Activated T-cell treated with anti-CD3 and anti-CD28 coated beads for 1 hour (primary cell): ENCODE measurements around the gene OR5P2.
"Not testable (repeated sequence)": the region's sequence is repeated elsewhere in the genome, so short reads cannot be mapped to it uniquely, and the experiment has no call there.

Source experiments
- DNase-seq: peaks from one replicate; pipeline ENCODE4 v3.0.0-alpha.2; 2020; ENCODE audit warnings: low read depth

Gene OR5P2

GRCh38 chr11:7796842-7797241 lies at the start of gene OR5P2:
TSS of gene OR5P2 (minus strand) at chr11:7796942. CDS start at chr11:7796942, 0 bp downstream.
- DNase-seq = no peak

GRCh38 chr11:7846003-7846402 lies 49.3 kb upstream of the OR5P2 start:
- no peak for DNase-seq

- DNase-seq = no peak
These were observed 48.2 kb upstream of the OR5P2 start for GRCh38 chr11:7844986-7845385.

GRCh38 chr11:7844521-7844920 lies 47.8 kb upstream of the OR5P2 start:
- no peak for DNase-seq

- DNase-seq = no peak
These were observed 43.8 kb upstream of the OR5P2 start for GRCh38 chr11:7840578-7840977.

GRCh38 chr11:7833527-7833926 lies 36.8 kb upstream of the OR5P2 start:
- no peak for DNase-seq

- no peak for DNase-seq
These were observed 34.0 kb upstream of the OR5P2 start, which contains the start of gene OR5P3 for GRCh38 chr11:7830740-7831139. TSS of gene OR5P3 (minus strand) at chr11:7830840.

GRCh38 chr11:7826324-7826723 lies 29.6 kb upstream of the OR5P2 start:
- DNase-seq = no peak

GRCh38 chr11:7820417-7820816 lies 23.7 kb upstream of the OR5P2 start:
- not testable (repeated sequence) for DNase-seq

GRCh38 chr11:7814897-7815296 lies 18.2 kb upstream of the OR5P2 start:
- not testable (repeated sequence) for DNase-seq

GRCh38 chr11:7810301-7810700 lies 13.6 kb upstream of the OR5P2 start:
- not testable (repeated sequence) for DNase-seq

- DNase-seq = no peak
These were observed 3.5 kb downstream of the OR5P2 start for GRCh38 chr11:7793233-7793632.

- DNase-seq = no peak
These were observed 9.5 kb downstream of the OR5P2 start for GRCh38 chr11:7787239-7787638.

- DNase-seq = no peak
These were observed 21.1 kb downstream of the OR5P2 start for GRCh38 chr11:7775689-7776088.

- not testable (repeated sequence) for DNase-seq
These were observed 32.4 kb downstream of the OR5P2 start for GRCh38 chr11:7764301-7764700.

- no peak for DNase-seq
These were observed 37.7 kb downstream of the OR5P2 start for GRCh38 chr11:7759010-7759409.

GRCh38 chr11:7749456-7749855 lies 47.3 kb downstream of the OR5P2 start:
- no peak for DNase-seq
